SH-SY5Y (cell line): Measurements from ENCODE around the gene ZNF281.

Source experiments
- GATA2 ChIP-seq: IDR thresholded peaks from 2 replicates; pipeline ENCODE4 v1.6.1; 2011; ENCODE audit warnings: mild to moderate bottlenecking, low read depth, low read length
- GATA3 ChIP-seq: IDR thresholded peaks from 2 replicates; pipeline ENCODE4 v1.6.1; 2011; ENCODE audit warnings: low read depth, mild to moderate bottlenecking, low read length, moderate library complexity

- TF ChIP-seq GATA2 (no peak), GATA3 (no peak)
Measured at GRCh38 chr1:200445213-200445612, 35.4 kb upstream of the ZNF281 start.
